ENCODE results near the gene DLG2.

Gene DLG2

GRCh38 chr11:85643191-85643614 lies 16.1 kb upstream of the DLG2 start:
- POLR2A ChIA-PET (ENCODE audit: low non-redundant PET) = no interaction called here
- TF ChIP-seq, protein P1, sequence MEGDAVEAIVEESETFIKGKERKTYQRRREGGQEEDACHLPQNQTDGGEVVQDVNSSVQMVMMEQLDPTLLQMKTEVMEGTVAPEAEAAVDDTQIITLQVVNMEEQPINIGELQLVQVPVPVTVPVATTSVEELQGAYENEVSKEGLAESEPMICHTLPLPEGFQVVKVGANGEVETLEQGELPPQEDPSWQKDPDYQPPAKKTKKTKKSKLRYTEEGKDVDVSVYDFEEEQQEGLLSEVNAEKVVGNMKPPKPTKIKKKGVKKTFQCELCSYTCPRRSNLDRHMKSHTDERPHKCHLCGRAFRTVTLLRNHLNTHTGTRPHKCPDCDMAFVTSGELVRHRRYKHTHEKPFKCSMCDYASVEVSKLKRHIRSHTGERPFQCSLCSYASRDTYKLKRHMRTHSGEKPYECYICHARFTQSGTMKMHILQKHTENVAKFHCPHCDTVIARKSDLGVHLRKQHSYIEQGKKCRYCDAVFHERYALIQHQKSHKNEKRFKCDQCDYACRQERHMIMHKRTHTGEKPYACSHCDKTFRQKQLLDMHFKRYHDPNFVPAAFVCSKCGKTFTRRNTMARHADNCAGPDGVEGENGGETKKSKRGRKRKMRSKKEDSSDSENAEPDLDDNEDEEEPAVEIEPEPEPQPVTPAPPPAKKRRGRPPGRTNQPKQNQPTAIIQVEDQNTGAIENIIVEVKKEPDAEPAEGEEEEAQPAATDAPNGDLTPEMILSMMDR (conservative IDR thresholded peaks at IDR 0.05; ENCODE audit: low read depth) = no peak
- H3K27ac ChIP-seq = no peak overlapping the region
- CTCF ChIA-PET = interaction anchor here (0.5 kb wide), 1 partner anchor 162 kb away, joined by 3 read pairs; no protein-coding TSS in a partner anchor
- DNase-seq (ENCODE audit: low spot score) = no peak

DNA sequence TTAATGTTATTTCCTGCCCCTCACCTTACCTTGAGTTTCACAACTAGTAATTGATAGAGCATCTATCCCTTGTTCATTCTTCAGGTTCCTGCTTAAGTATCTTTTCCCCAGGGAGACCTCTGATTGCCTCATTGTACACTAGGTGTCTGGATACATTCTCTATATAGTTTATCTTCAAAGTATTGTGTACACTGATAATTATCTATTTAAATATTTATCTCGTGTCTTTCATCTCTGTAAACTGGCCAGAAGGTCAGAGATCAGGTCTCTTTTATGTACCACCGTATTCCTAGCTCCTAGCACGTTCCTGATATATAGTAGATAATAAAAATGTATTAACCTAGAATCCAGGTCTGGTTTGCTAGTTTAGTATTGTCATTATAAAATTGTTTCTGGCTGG lies 7.6 kb upstream of the DLG2 start:
- no peak overlapping the region for H3K27ac ChIP-seq
- TF ChIP-seq, protein P1 (conservative IDR thresholded peaks at IDR 0.05; ENCODE audit: low read depth) = no peak
- POLR2A ChIA-PET (ENCODE audit: low non-redundant PET) = no interaction called here
- CTCF ChIA-PET = interaction anchor here (0.7 kb wide), 1 partner anchor 88 kb away, joined by 3 read pairs; no protein-coding TSS in a partner anchor
- DNase-seq (ENCODE audit: low spot score) = no peak

DNA sequence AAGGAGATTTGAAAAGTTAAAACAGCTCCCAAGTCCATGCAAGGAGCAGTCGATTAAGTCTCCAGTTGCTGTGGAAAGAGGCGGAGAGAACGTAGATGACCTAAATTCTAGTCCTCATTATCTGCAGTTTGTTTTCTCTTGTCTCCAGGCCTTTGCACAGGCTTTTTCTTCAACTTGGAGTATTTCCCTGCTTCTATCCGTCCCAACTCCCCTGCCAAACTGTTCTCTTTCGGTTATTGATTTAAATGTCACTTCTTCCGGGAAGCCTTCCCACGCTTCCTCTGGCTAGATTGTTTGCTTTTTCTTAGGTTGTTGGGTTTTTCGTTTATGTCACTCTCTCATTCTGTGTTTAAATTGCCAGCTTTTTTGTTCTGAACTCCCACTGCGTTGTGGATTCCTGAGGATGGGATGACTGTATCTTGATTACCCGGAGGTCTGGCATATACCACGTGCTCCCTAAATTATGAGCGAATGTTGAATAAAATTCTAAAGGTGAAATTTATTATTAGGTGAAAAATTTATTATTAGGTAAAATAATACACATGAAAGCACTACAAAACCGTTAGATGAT lies 1.7 kb upstream of the DLG2 start:
- CTCF ChIA-PET = no interaction called here
- no peak for DNase-seq (ENCODE audit: low spot score)
- TF ChIP-seq, protein P1 (conservative IDR thresholded peaks at IDR 0.05; ENCODE audit: low read depth) = no peak
- H3K27ac ChIP-seq = peak overlapping the region; percentile 93
- POLR2A ChIA-PET (ENCODE audit: low non-redundant PET) = no interaction called here

DNA sequence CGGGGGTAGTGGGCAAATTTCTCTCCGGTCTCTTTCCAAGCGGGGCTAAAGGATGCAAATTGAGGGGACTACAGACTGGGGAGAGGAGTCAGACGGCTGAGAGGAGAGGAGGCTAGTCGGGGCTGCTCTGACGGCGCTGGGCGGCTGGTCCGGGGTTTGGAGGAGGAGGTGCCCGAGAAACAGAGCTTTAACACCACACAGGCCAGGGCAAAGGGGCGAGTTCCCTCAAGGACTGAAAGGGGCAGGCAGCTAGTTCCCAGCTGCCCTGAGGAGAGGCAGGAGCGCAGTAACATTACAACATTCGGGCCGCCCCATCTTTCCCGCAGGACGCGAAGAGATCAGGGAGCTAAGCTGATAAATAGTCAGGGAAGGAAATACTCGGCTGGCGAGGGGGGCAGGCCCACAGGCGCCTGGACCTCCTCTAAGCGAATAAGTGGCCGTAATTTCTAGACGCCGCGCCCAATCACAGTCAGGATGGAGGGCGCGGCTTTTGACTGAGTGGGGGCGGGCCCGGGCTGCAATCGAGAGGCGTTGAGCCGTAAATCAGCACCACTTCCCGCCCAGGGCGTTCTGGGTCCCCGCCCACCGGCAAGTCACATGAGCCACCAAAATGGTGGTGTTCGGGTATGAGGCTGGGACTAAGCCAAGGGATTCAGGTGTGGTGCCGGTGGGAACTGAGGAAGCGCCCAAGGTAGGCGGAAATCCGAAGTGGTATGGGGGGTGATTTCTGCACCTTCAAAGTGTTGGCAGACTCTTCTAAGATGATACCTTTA lies 1.0 kb upstream of the DLG2 start, which contains the start of gene TMEM126B:
TMEM126B (plus strand) TSS at position 596 of the 773 bp plus-strand sequence; CDS start at position 611, 15 bp downstream.
- POLR2A ChIA-PET (ENCODE audit: low non-redundant PET) = no interaction called here
- CTCF ChIA-PET = no interaction called here
- peak within 1 kb of the TSS; percentile 93 for H3K27ac ChIP-seq
- peak; percentile 88 for DNase-seq (ENCODE audit: low spot score)
- TF ChIP-seq, protein P1 (conservative IDR thresholded peaks at IDR 0.05; ENCODE audit: low read depth) = no peak

DNA sequence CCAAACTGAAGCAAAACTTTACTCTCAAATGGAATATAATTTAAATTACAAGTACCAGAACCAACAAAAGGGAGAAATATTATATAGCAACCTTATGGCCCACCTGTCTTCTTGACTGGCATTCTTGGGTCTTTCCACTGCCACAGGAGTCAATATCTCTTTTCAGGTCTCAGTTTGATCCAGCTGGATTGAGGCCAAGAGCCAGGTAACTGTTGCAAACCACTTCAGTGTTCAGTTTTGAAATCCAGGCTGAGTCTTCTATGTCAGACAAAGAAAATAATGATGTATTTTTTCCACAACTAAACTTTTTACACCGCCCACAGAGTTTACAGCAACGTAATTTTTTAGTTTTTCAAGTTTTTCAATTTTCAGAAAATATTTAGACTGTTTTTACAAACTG lies 648 bp downstream of the DLG2 start:
- ChIA-PET CTCF (no interaction called here), POLR2A (ENCODE audit: low non-redundant PET) (no interaction called here)
- no peak overlapping the region for H3K27ac ChIP-seq
- TF ChIP-seq, protein P1 (conservative IDR thresholded peaks at IDR 0.05; ENCODE audit: low read depth) = no peak
- DNase-seq (ENCODE audit: low spot score) = no peak

GRCh38 chr11:85620256-85620655 lies 6.9 kb downstream of the DLG2 start:
- ChIA-PET CTCF (no interaction called here), POLR2A (ENCODE audit: low non-redundant PET) (no interaction called here)
- TF ChIP-seq, protein P1 (conservative IDR thresholded peaks at IDR 0.05; ENCODE audit: low read depth) = no peak
- no peak overlapping the region for H3K27ac ChIP-seq
- no peak for DNase-seq (ENCODE audit: low spot score)
